WTC11 (cell line): ENCODE measurements around the gene C10orf90. TPM values are rescaled to one million over a fixed set of nuclear protein-coding genes. Genes with fewer than 3 reads are reported as not detected.

Experiments
- ATAC-seq: fragments of 200-7000 bp; cut with Tn5 transposase; 2 replicates; pipeline ENCODE4 v1.10.0; 2021; ENCODE audit warnings: mild to moderate bottlenecking, moderate library complexity
- CTCF ChIA-PET: fragments of 300-600 bp; sonication (Branson Sonifier 250); formaldehyde crosslinking; loops from one replicate; lab custom pipeline; 2021; ENCODE audit warnings: antibody characterized with exemption; lab: Charles Lee
- POLR2A ChIA-PET: fragments of 350-600 bp; sonication (Branson Sonifier 250); formaldehyde crosslinking; loops from one replicate; lab custom pipeline; 2021; ENCODE audit warnings: antibody characterized with exemption; lab: Charles Lee
- DNase-seq: peaks from one replicate; pipeline ENCODE4 v3.0.0; 2021; ENCODE audit warnings: low spot score
- H3K27ac Mint-ChIP-seq: 2 replicates; pipeline ENCODE4 v1.8.0; 2021; ENCODE audit warnings: mixed read lengths
- H3K27me3 Mint-ChIP-seq: 2 replicates; pipeline ENCODE4 v1.8.0; 2021; ENCODE audit warnings: low read depth, mild to moderate bottlenecking, moderate library complexity, mixed read lengths
- H3K36me3 Mint-ChIP-seq: 2 replicates; pipeline ENCODE4 v1.8.0; 2021; ENCODE audit warnings: mixed read lengths
- H3K4me1 Mint-ChIP-seq: 2 replicates; pipeline ENCODE4 v1.8.0; 2022; ENCODE audit warnings: mixed read lengths
- H3K4me3 Mint-ChIP-seq: 2 replicates; pipeline ENCODE4 v1.8.0; 2021; ENCODE audit warnings: mild to moderate bottlenecking, moderate library complexity, mixed read lengths
- H3K9me3 Mint-ChIP-seq: 2 replicates; pipeline ENCODE4 v1.8.0; 2021; ENCODE audit warnings: mixed read lengths
- CREB1 ChIP-seq: sonication (generic); formaldehyde crosslinking; IDR thresholded peaks from 2 replicates; pipeline ENCODE4 v1.8.0; 2023; ENCODE audit warnings: mild to moderate bottlenecking, missing genetic modification reagents
- EMX1 ChIP-seq: fragments of 250-450 bp; sonication (Bioruptor Pico); IDR thresholded peaks from 2 replicates; pipeline ENCODE4 v1.8.0; 2021; ENCODE audit warnings: mild to moderate bottlenecking
- GTF2I ChIP-seq: fragments of 250-450 bp; sonication (Bioruptor Pico); conservative IDR thresholded peaks from 2 replicates; pipeline ENCODE4 v1.4.0; 2021; ENCODE audit warnings: mild to moderate bottlenecking
- NR1H2 ChIP-seq: sonication (generic); formaldehyde crosslinking; IDR thresholded peaks from 2 replicates; pipeline ENCODE4 v1.9.0; 2021; ENCODE audit warnings: mild to moderate bottlenecking, moderate library complexity, missing genetic modification reagents
- NR2C2 ChIP-seq: sonication (generic); formaldehyde crosslinking; IDR thresholded peaks from 2 replicates; pipeline ENCODE4 v1.8.0; 2022; ENCODE audit warnings: mild to moderate bottlenecking, missing genetic modification reagents
- PRRX2 ChIP-seq: fragments of 250-450 bp; sonication (Bioruptor Pico); IDR thresholded peaks from 2 replicates; pipeline ENCODE4 v1.8.0; 2021; ENCODE audit warnings: mild to moderate bottlenecking
- SMAD3 ChIP-seq: sonication (generic); formaldehyde crosslinking; IDR thresholded peaks from 2 replicates; pipeline ENCODE4 v1.8.0; 2022; ENCODE audit warnings: missing genetic modification reagents, mild to moderate bottlenecking, borderline replicate concordance
- TCF7 ChIP-seq: sonication (generic); formaldehyde crosslinking; IDR thresholded peaks from 2 replicates; pipeline ENCODE4 v1.8.0; 2022; ENCODE audit warnings: mild to moderate bottlenecking, low read depth, missing genetic modification reagents, moderate library complexity
- TEAD1 ChIP-seq: sonication (generic); formaldehyde crosslinking; IDR thresholded peaks from 2 replicates; pipeline ENCODE4 v1.8.0; 2022; ENCODE audit warnings: mild to moderate bottlenecking, missing genetic modification reagents
- ZBTB21 ChIP-seq: sonication (generic); formaldehyde crosslinking; IDR thresholded peaks from 2 replicates; pipeline ENCODE4 v1.8.1; 2023; ENCODE audit warnings: mild to moderate bottlenecking, missing genetic modification reagents, borderline replicate concordance
- ZNF138 ChIP-seq: sonication (generic); formaldehyde crosslinking; conservative IDR thresholded peaks from 2 replicates; pipeline ENCODE4 v1.8.1; 2022; ENCODE audit warnings: mild to moderate bottlenecking, moderate library complexity, missing genetic modification reagents
- ZNF263 ChIP-seq: sonication (generic); formaldehyde crosslinking; IDR thresholded peaks from 2 replicates; pipeline ENCODE4 v1.8.1; 2022; ENCODE audit warnings: low read depth, mild to moderate bottlenecking, moderate library complexity, missing genetic modification reagents
- ZNF317 ChIP-seq: sonication (generic); formaldehyde crosslinking; IDR thresholded peaks from 2 replicates; pipeline ENCODE4 v1.8.1; 2023; ENCODE audit warnings: low read depth, mild to moderate bottlenecking, moderate library complexity, missing genetic modification reagents, borderline replicate concordance
- ZNF396 ChIP-seq: fragments of 250-450 bp; sonication (Bioruptor Pico); IDR thresholded peaks from 2 replicates; pipeline ENCODE4 v1.8.0; 2021; ENCODE audit warnings: mild to moderate bottlenecking, moderate library complexity, borderline replicate concordance
- total RNA-seq: library from RNA; stranded (reverse); gene quantifications from 3 replicates; pipeline ENCODE4 v1.2.3, GENCODE V29; 2021
- TF ChIP-seq, protein P1 (sequence below): fragments of 250-450 bp; sonication (Bioruptor Pico); conservative IDR thresholded peaks from 2 replicates; pipeline ENCODE4 v1.9.0; 2021; ENCODE audit warnings: mild to moderate bottlenecking
- TF ChIP-seq, protein P2 (sequence below): fragments of 250-450 bp; sonication (Bioruptor Pico); IDR thresholded peaks from 2 replicates; pipeline ENCODE4 v1.9.0; 2021; ENCODE audit warnings: moderate library complexity, mild to moderate bottlenecking, inconsistent platforms, borderline replicate concordance
- TF ChIP-seq, protein P3 (sequence below): sonication (generic); formaldehyde crosslinking; IDR thresholded peaks from 2 replicates; pipeline ENCODE4 v1.8.1; 2023; ENCODE audit warnings: mild to moderate bottlenecking, moderate library complexity, missing genetic modification reagents
- TF ChIP-seq, protein P4 (sequence below): sonication (generic); formaldehyde crosslinking; IDR thresholded peaks from 2 replicates; pipeline ENCODE4 v1.8.0; 2022; ENCODE audit warnings: mild to moderate bottlenecking, missing genetic modification reagents
- TF ChIP-seq, protein P5 (sequence below): sonication (generic); formaldehyde crosslinking; conservative IDR thresholded peaks from 2 replicates; pipeline ENCODE4 v1.8.1; 2022; ENCODE audit warnings: mild to moderate bottlenecking, missing genetic modification reagents
- TF ChIP-seq, protein P6 (sequence below): sonication (generic); formaldehyde crosslinking; IDR thresholded peaks from 2 replicates; pipeline ENCODE4 v1.8.0; 2023; ENCODE audit warnings: missing genetic modification reagents, mild to moderate bottlenecking, borderline replicate concordance

The C10orf90 gene
- total RNA-seq, 1 experiment from 2014 or later, result 0.85 TPM

DNA sequence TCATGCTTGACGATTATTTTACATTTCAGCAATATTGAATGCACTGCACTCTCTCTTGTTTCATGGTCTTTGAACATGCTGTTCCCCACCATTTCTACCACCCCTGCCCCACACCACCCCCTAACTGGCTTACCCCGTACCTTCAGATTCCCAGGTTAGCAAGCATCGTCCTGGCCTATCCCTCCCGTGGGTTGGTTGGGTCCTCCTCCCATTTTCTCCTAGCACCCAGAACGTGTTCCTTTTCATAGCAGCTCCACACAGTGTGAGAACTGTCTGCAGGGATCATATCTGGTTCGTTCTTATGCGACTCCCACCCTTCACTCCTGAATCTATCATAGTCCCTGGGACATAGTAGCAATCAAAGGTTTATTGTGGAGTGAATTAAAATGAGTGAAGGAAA lies 48.6 kb downstream of the C10orf90 start:
- DNase-seq, result no peak
- TF ChIP-seq, protein P1, sequence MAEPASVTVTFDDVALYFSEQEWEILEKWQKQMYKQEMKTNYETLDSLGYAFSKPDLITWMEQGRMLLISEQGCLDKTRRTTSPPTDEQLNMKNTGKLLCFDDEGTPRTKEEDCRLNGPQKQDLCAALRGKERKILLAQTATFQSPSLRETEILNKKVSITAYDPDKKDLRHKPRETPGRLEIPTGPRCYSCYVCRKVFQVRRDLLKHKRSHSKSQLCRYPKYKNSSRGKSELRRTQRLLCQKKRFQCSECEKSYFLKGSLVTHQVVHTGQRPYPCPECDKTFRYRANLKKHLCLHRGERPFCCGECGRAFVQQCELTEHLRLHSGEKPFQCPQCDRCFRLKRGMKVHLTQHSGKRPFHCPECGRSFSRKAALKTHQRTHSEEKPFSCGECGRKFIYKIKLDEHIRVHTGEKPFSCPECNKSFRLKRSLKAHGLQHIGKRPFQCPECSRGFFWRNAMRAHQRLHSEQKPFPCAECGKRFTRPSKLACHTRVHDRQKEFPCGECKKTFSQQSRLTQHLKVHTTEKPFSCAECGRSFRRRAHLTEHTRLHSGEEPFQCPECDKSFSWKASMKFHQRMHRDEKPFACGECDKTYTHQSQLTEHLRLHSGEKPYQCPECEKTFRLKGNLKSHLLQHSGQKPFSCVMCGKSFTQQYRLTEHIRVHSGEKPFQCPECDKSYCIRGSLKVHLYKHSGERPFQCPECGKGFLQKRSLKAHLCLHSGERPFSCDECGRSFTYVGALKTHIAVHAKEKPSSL (CRISPR knock-in tag), result no peak
- TF ChIP-seq NR2C2 (no peak), GTF2I (no peak), ZNF263 (CRISPR knock-in tag) (no peak), TCF7 (CRISPR knock-in tag) (no peak), ZNF138 (no peak), ZNF317 (CRISPR knock-in tag) (no peak)
- H3K27me3 Mint-ChIP-seq, result no peaks in the 10 kb centered on the region; the same call in 1 of the 2 replicates
- H3K9me3 Mint-ChIP-seq, result peaks cover 8% of the 10 kb centered on the region
- ATAC-seq, result no peak
- H3K4me1 Mint-ChIP-seq, result peaks cover 7% of the 10 kb centered on the region
- POLR2A ChIA-PET, result no interaction called here
- H3K4me3 Mint-ChIP-seq, result no peak overlapping the region
- no peak overlapping the region for H3K27ac Mint-ChIP-seq
- no peaks in the 10 kb centered on the region for H3K36me3 Mint-ChIP-seq
- CTCF ChIA-PET, result no interaction called here

DNA sequence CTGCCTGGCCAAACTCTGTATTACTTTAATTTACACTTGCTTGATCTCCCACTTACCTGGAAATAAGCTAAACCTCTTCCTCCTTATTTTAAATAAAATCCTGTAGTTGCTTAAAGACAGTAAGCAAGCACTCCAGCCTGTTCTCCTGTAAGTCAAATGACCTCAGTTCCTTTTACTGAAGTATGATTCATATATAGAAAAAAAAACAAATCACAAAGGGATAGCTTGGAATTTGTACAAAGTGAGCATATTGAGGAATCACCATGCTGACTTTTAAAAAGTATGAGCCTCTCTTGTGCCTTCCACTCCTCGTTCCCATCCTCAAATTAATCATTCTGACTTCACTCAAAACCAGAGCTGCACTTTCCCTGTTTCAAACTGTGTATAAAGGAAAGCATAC lies 52.0 kb downstream of the C10orf90 start:
- ATAC-seq, result no peak
- Mint-ChIP-seq H3K4me1 (no peaks in the 10 kb centered on the region), H3K36me3 (no peaks in the 10 kb centered on the region), H3K9me3 (peaks cover 8% of the 10 kb centered on the region), H3K27me3 (no peaks in the 10 kb centered on the region; the same call in 1 of the 2 replicates), H3K27ac (no peak overlapping the region), H3K4me3 (no peak overlapping the region)
- no peak for DNase-seq
- ChIA-PET CTCF (no interaction called here), POLR2A (no interaction called here)
- TF ChIP-seq ZBTB21 (CRISPR knock-in tag), result no peak

DNA sequence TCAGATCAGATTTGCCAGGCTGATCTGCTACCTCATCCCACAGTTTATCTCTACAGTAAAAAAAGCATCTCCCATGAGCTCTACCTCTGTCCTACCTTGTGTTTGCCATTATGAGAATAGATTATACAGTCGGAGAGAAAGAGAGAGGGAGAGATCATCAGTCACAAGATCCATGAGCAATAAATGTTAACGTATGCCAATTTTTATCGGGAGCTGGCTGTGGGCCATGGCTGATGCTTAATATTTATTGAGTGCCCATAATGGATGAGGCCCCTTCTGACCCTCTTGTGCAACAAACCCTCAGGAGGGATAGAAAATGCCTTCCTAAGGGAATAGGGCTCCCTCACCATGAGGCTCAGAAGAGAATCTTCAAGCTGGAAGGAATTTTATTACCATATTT lies 52.8 kb downstream of the C10orf90 start:
- no peak for ATAC-seq
- CTCF ChIA-PET, result no interaction called here
- no peak for TF ChIP-seq TEAD1 (CRISPR knock-in tag)
- TF ChIP-seq ZNF396 (CRISPR knock-in tag), result no peak
- no peak for TF ChIP-seq PRRX2
- TF ChIP-seq SMAD3 (CRISPR knock-in tag), result no peak
- TF ChIP-seq, protein P1 (CRISPR knock-in tag), result no peak
- TF ChIP-seq, protein P2, sequence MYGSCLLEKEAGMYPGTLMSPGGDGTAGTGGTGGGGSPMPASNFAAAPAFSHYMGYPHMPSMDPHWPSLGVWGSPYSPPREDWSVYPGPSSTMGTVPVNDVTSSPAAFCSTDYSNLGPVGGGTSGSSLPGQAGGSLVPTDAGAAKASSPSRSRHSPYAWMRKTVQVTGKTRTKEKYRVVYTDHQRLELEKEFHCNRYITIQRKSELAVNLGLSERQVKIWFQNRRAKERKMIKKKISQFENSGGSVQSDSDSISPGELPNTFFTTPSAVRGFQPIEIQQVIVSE (CRISPR knock-in tag), result no peak
- TF ChIP-seq, protein P3, sequence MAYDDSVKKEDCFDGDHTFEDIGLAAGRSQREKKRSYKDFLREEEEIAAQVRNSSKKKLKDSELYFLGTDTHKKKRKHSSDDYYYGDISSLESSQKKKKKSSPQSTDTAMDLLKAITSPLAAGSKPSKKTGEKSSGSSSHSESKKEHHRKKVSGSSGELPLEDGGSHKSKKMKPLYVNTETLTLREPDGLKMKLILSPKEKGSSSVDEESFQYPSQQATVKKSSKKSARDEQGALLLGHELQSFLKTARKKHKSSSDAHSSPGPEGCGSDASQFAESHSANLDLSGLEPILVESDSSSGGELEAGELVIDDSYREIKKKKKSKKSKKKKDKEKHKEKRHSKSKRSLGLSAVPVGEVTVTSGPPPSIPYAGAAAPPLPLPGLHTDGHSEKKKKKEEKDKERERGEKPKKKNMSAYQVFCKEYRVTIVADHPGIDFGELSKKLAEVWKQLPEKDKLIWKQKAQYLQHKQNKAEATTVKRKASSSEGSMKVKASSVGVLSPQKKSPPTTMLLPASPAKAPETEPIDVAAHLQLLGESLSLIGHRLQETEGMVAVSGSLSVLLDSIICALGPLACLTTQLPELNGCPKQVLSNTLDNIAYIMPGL (CRISPR knock-in tag), result no peak
- TF ChIP-seq, protein P4, sequence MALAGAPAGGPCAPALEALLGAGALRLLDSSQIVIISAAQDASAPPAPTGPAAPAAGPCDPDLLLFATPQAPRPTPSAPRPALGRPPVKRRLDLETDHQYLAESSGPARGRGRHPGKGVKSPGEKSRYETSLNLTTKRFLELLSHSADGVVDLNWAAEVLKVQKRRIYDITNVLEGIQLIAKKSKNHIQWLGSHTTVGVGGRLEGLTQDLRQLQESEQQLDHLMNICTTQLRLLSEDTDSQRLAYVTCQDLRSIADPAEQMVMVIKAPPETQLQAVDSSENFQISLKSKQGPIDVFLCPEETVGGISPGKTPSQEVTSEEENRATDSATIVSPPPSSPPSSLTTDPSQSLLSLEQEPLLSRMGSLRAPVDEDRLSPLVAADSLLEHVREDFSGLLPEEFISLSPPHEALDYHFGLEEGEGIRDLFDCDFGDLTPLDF (CRISPR knock-in tag), result no peak
- no peak for TF ChIP-seq CREB1 (CRISPR knock-in tag)
- no peak for TF ChIP-seq EMX1
- no peak for TF ChIP-seq NR1H2 (CRISPR knock-in tag)
- TF ChIP-seq, protein P5, sequence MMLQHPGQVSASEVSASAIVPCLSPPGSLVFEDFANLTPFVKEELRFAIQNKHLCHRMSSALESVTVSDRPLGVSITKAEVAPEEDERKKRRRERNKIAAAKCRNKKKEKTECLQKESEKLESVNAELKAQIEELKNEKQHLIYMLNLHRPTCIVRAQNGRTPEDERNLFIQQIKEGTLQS, result no peak
- TF ChIP-seq GTF2I, result no peak
- TF ChIP-seq, protein P6, sequence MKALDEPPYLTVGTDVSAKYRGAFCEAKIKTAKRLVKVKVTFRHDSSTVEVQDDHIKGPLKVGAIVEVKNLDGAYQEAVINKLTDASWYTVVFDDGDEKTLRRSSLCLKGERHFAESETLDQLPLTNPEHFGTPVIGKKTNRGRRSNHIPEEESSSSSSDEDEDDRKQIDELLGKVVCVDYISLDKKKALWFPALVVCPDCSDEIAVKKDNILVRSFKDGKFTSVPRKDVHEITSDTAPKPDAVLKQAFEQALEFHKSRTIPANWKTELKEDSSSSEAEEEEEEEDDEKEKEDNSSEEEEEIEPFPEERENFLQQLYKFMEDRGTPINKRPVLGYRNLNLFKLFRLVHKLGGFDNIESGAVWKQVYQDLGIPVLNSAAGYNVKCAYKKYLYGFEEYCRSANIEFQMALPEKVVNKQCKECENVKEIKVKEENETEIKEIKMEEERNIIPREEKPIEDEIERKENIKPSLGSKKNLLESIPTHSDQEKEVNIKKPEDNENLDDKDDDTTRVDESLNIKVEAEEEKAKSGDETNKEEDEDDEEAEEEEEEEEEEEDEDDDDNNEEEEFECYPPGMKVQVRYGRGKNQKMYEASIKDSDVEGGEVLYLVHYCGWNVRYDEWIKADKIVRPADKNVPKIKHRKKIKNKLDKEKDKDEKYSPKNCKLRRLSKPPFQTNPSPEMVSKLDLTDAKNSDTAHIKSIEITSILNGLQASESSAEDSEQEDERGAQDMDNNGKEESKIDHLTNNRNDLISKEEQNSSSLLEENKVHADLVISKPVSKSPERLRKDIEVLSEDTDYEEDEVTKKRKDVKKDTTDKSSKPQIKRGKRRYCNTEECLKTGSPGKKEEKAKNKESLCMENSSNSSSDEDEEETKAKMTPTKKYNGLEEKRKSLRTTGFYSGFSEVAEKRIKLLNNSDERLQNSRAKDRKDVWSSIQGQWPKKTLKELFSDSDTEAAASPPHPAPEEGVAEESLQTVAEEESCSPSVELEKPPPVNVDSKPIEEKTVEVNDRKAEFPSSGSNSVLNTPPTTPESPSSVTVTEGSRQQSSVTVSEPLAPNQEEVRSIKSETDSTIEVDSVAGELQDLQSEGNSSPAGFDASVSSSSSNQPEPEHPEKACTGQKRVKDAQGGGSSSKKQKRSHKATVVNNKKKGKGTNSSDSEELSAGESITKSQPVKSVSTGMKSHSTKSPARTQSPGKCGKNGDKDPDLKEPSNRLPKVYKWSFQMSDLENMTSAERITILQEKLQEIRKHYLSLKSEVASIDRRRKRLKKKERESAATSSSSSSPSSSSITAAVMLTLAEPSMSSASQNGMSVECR (CRISPR knock-in tag), result no peak

More for the DNA sequence above, 52.8 kb downstream of the C10orf90 start:
- Mint-ChIP-seq H3K36me3 (no peaks in the 10 kb centered on the region), H3K27ac (no peak overlapping the region), H3K4me3 (no peak overlapping the region), H3K4me1 (no peaks in the 10 kb centered on the region), H3K27me3 (no peaks in the 10 kb centered on the region), H3K9me3 (peaks cover 8% of the 10 kb centered on the region)
- POLR2A ChIA-PET, result no interaction called here
- no peak for DNase-seq
